ENCODE results near the gene GINS2.

GRCh38 chr16:85640585-85640984, 48.2 kb downstream of the GINS2 start:
- TF ChIP-seq CTCF (IDR thresholded peaks at IDR 0.05) = no peak
- TF ChIP-seq REST (IDR thresholded peaks at IDR 0.05; ENCODE audit: insufficient read depth in 1 of 2, low read depth in 2 of 2, low read length in 1 of 2) = no peak
- TF ChIP-seq SIN3A (IDR thresholded peaks at IDR 0.05; ENCODE audit: borderline replicate concordance, insufficient read depth, low read depth, low read length) = no peak
